ENCODE measurements around the gene PRKN.

- TF ChIP-seq CTCF (IDR thresholded peaks at IDR 0.05; ENCODE audit: borderline replicate concordance, extremely low read depth, low read length, poor library complexity, severe bottlenecking): no peak
- no peak for TF ChIP-seq EZH2 (IDR thresholded peaks at IDR 0.05; ENCODE audit: borderline replicate concordance, low read depth, low read length, severe bottlenecking)
Measured at GRCh38 chr6:161496941-161497340, 1230.6 kb downstream of the PRKN start.

Measured in DND-41 (cell line).